Astrocyte (in vitro differentiated cells and primary cell): ENCODE results near the gene RIMKLB. TPM values are rescaled to one million over a fixed set of nuclear protein-coding genes. Genes with fewer than 3 reads are reported as not detected.
A peak's percentile ranks its signal among the peaks of the same experiment; 100 is the strongest.
"Not testable (repeated sequence)": the region's sequence is repeated elsewhere in the genome, so short reads cannot be mapped to it uniquely, and the experiment has no call there.

Source experiments
- DNase-seq: peaks from one replicate; pipeline ENCODE4 v3.0.0-alpha.2; 2010; ENCODE audit warnings: low read depth
- FAIRE-seq: peaks from 2 replicates; lab custom pipeline; 2011; peaks lifted over from hg19 to GRCh38; lab: Jason Lieb, UNC
- H2AFZ ChIP-seq: 2 replicates; pipeline ENCODE4 v1.6.0; 2012; ENCODE audit warnings: low read depth, low read length, inconsistent platforms
- H3K27ac ChIP-seq: 2 replicates; pipeline ENCODE4 v1.5.1; 2011; ENCODE audit warnings: low read depth, low read length, inconsistent platforms
- H3K27me3 ChIP-seq: 2 replicates; pipeline ENCODE4 v1.6.0; 2011; ENCODE audit warnings: low read length, inconsistent platforms; ENCODE audit not compliant: insufficient read depth
- H3K36me3 ChIP-seq: 2 replicates; pipeline ENCODE4 v1.5.1; 2011; ENCODE audit warnings: low read length, inconsistent platforms; ENCODE audit not compliant: insufficient read depth
- H3K4me1 ChIP-seq: 2 replicates; pipeline ENCODE4 v1.5.1; 2011; ENCODE audit warnings: low read length, inconsistent platforms; ENCODE audit not compliant: insufficient read depth
- H3K4me2 ChIP-seq: 2 replicates; pipeline ENCODE4 v1.6.0; 2012; ENCODE audit warnings: low read length, inconsistent platforms
- H3K4me3 ChIP-seq: 2 replicates; pipeline ENCODE4 v1.5.1; 2011; ENCODE audit warnings: low read depth, mild to moderate bottlenecking, low read length, inconsistent platforms; ENCODE audit not compliant: insufficient read depth
- H3K79me2 ChIP-seq: 2 replicates; pipeline ENCODE4 v1.6.0; 2012; ENCODE audit warnings: mild to moderate bottlenecking, low read length, inconsistent platforms; ENCODE audit not compliant: insufficient read depth
- H3K9ac ChIP-seq: 2 replicates; pipeline ENCODE4 v1.6.0; 2012; ENCODE audit warnings: mild to moderate bottlenecking, low read length, inconsistent platforms
- H3K9me3 ChIP-seq: 2 replicates; pipeline ENCODE4 v1.5.1; 2012; ENCODE audit warnings: low read depth, mild to moderate bottlenecking, low read length, inconsistent platforms; ENCODE audit not compliant: insufficient read depth
- H4K20me1 ChIP-seq: 2 replicates; pipeline ENCODE4 v1.6.0; 2012; ENCODE audit warnings: low read length, inconsistent platforms; ENCODE audit not compliant: insufficient read depth
- H3K27ac Mint-ChIP-seq: one replicate; pipeline ENCODE4 v1.8.0; 2021; ENCODE audit warnings: mild to moderate bottlenecking, mixed read lengths; ENCODE audit not compliant: unreplicated experiment
- H3K27me3 Mint-ChIP-seq: one replicate; pipeline ENCODE4 v1.8.0; 2021; ENCODE audit warnings: low read depth, mixed read lengths; ENCODE audit not compliant: unreplicated experiment
- H3K36me3 Mint-ChIP-seq: one replicate; pipeline ENCODE4 v1.8.0; 2021; ENCODE audit warnings: low read depth, mixed read lengths; ENCODE audit not compliant: unreplicated experiment
- H3K4me1 Mint-ChIP-seq: one replicate; pipeline ENCODE4 v1.8.0; 2021; ENCODE audit warnings: low read depth, mixed read lengths; ENCODE audit not compliant: unreplicated experiment
- H3K4me3 Mint-ChIP-seq: one replicate; pipeline ENCODE4 v1.8.0; 2021; ENCODE audit warnings: mild to moderate bottlenecking, moderate library complexity, mixed read lengths; ENCODE audit not compliant: unreplicated experiment
- H3K9me3 Mint-ChIP-seq: one replicate; pipeline ENCODE4 v1.8.0; 2021; ENCODE audit warnings: mild to moderate bottlenecking, mixed read lengths; ENCODE audit not compliant: unreplicated experiment
- total RNA-seq: library from RNA; stranded (reverse); gene quantifications from 2 replicates; pipeline ENCODE4 v1.2.1, GENCODE V29; 2021

RIMKLB gene
- total RNA-seq, 1 donor from 2014 or later, result 36.6 TPM

DNA sequence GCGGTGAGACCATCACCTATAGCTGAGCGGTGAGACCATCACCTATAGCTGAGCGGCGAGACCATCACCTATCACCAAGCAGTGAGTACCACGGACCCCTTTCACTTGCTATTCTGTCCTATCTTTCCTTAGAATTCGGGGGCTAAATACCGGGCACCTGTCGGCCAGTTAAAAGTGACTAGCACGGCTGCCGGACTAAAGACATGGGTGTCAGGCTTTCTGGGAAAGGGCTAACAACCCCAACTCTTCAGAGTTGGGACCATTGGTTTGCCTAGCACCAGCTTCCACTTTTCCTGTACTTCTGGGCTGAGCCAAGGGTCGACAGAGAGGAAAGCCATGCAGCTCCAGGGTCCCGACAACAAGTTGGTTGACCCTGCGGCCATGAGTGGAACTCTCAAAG lies 90.9 kb downstream of the RIMKLB start:
- peak overlapping the region; percentile 38 for H3K27ac Mint-ChIP-seq
- H2AFZ ChIP-seq, result not testable (repeated sequence)

DNA sequence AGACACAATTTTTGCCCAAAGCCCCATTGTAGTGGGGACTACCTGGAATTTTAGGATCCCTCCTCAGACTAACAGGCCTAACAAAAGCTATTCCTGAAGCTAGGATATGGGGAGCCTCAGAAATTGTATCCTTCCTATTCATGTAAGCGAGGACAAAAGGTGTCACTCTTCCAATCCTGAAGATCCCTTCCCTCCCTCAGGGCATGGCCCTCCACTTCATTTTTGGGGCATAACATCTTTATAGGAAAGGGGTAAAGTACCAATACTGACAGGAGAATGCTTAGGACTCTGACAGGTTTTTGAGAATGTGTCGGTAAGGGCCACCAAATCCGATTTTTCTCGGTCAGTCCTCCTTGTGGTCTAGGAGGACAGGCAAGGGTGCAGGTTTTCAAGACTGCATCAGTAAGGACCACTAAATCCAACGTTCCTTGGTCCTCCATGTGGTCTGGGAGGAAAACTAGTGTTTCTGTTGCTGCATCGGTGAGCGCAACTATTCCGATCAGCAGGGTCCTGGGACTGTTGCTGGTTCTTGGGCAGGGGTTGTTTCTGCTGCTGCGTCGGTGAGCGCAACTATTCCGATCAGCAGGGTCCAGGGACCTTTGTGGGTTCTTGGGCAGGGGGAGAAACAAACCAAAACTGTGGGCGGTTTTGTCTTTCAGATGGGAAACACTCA lies 91.7 kb downstream of the RIMKLB start:
- H3K27ac ChIP-seq, H3K9ac ChIP-seq: not testable (repeated sequence)

More for the DNA sequence above, 90.9 kb downstream of the RIMKLB start:
- H3K4me3 ChIP-seq, H3K9me3 Mint-ChIP-seq, H3K4me2 ChIP-seq, H3K36me3 ChIP-seq, H3K36me3 Mint-ChIP-seq, H3K9me3 ChIP-seq, H4K20me1 ChIP-seq, H3K9ac ChIP-seq, FAIRE-seq, H3K27me3 Mint-ChIP-seq, H3K4me1 Mint-ChIP-seq, H3K79me2 ChIP-seq, H3K4me1 ChIP-seq, H3K27me3 ChIP-seq, DNase-seq, H3K27ac ChIP-seq: not testable (repeated sequence)
- H3K4me3 Mint-ChIP-seq, result peak overlapping the region; percentile 92

DNA sequence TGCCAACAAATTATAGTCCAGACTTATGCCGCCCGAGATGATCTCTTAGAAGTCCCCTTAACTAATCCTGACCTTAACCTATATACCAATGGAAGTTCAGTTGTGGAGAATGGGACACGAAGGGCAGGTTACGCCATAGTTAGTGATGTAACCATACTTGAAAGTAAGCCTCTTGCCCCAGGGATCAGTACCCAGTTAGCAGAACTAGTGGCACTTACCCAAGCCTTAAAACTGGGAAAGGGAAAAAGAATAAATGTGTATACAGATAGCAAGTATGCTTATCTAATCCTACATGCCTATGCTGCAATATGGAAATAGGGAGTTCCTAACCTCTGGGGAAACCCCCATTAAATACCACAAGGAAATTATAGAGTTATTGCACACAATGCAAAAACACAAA lies 95.4 kb downstream of the RIMKLB start:
- not testable (repeated sequence) for FAIRE-seq, H3K9me3 Mint-ChIP-seq, H3K36me3 ChIP-seq, H4K20me1 ChIP-seq, H3K4me2 ChIP-seq, H3K4me1 Mint-ChIP-seq, H3K27ac ChIP-seq, H3K27me3 ChIP-seq, H3K4me3 ChIP-seq, H3K4me1 ChIP-seq, H3K36me3 Mint-ChIP-seq, H2AFZ ChIP-seq, H3K27ac Mint-ChIP-seq, H3K9me3 ChIP-seq, DNase-seq, H3K9ac ChIP-seq, H3K27me3 Mint-ChIP-seq, H3K4me3 Mint-ChIP-seq, H3K79me2 ChIP-seq

More for the DNA sequence above, 91.7 kb downstream of the RIMKLB start:
- not testable (repeated sequence) for H2AFZ ChIP-seq, H3K4me1 ChIP-seq, DNase-seq, H3K4me2 ChIP-seq, H3K36me3 ChIP-seq, H3K36me3 Mint-ChIP-seq, H3K4me1 Mint-ChIP-seq, H3K4me3 ChIP-seq, H3K79me2 ChIP-seq, H3K9me3 Mint-ChIP-seq, FAIRE-seq, H3K27ac Mint-ChIP-seq, H4K20me1 ChIP-seq, H3K9me3 ChIP-seq, H3K27me3 ChIP-seq, H3K27me3 Mint-ChIP-seq
- H3K4me3 Mint-ChIP-seq, result peak overlapping the region; percentile 92

DNA sequence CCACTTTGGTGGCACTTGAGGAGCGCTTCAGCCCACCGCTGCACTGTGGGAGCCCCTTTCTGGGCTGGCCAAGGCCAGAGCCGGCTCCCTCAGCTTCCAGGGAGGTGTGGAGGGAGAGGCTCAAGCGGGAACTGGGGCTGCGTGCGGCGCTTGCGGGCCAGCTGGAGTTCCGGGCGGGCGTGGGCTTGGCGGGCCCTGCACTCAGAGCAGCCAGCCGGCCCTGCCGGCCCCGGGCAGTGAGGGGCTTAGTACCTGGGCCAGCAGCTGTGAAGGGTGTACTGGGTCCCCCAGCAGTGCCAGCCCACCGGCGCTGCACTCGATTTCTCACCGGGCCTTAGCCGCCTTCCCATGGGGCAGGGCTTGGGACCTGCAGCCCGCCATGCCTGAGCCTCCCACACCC lies 96.8 kb downstream of the RIMKLB start:
- not testable (repeated sequence) for H3K9me3 Mint-ChIP-seq, H3K4me1 Mint-ChIP-seq, H3K36me3 Mint-ChIP-seq, FAIRE-seq, H3K9ac ChIP-seq, H3K27me3 Mint-ChIP-seq, H3K79me2 ChIP-seq, H3K27ac ChIP-seq, H3K36me3 ChIP-seq, H3K4me2 ChIP-seq, H3K4me1 ChIP-seq, H3K27ac Mint-ChIP-seq, H3K4me3 ChIP-seq, DNase-seq, H4K20me1 ChIP-seq, H3K4me3 Mint-ChIP-seq, H3K27me3 ChIP-seq, H3K9me3 ChIP-seq, H2AFZ ChIP-seq
